ENCODE results near the gene ATP1B3.

GRCh38 chr3:141860766-141861513 is 15.5 kb upstream of the ATP1B3 start:
- TF ChIP-seq ZNF416 (tag by site-specific recombination; IDR thresholded peaks at IDR 0.05), result no peak
- no peak for TF ChIP-seq ZFP37 (tag by site-specific recombination; IDR thresholded peaks at IDR 0.05)
- no peak for TF ChIP-seq ZXDB (tag by site-specific recombination; IDR thresholded peaks at IDR 0.05)
